ENCODE data around the gene SPRYD4. TPM values are rescaled to one million over a fixed set of nuclear protein-coding genes. Genes with fewer than 3 reads are reported as not detected.
A peak's percentile ranks its signal among the peaks of the same experiment; 100 is the strongest.
"Not testable (repeated sequence)": the region's sequence is repeated elsewhere in the genome, so short reads cannot be mapped to it uniquely, and the experiment has no call there.

SPRYD4 gene
- total RNA-seq, 1 experiment from 2014 or later, result 4.2 TPM

DNA sequence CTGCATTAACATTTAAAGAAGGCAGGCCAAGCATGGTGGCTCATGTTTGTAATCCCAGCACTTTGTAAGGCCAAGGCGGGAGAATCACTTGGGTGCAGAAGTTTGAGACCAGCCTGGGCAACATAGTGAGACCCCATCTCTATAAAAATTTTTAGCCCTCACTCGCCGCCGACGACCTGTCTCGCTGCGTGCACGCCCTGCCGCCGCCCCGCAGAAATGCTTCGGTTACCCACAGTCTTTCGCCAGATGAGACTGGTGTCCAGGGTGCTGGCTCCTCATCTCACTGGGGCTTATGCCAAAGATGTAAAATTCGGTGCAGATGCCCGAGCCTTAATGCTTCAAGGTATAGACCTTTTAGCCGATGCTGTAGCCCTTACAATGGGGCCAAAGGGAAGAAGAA lies 42.4 kb downstream of the SPRYD4 start:
- Mint-ChIP-seq H3K9me3 (no peaks in the 10 kb centered on the region), H3K27ac (no peak overlapping the region), H3K4me1 (no peaks in the 10 kb centered on the region), H3K4me3 (no peak overlapping the region), H3K36me3 (no peaks in the 10 kb centered on the region), H3K27me3 (ENCODE audit: low read depth) (peaks cover 8% of the 10 kb centered on the region)
- ChIA-PET POLR2A (no interaction called here), CTCF (interaction anchor here (6.9 kb wide), 1 partner anchor 80 kb away, joined by 83 read pairs; no protein-coding TSS in a partner anchor)
- DNase-seq (ENCODE audit: low spot score) (no peak), ATAC-seq (no peak)
- no peak for TF ChIP-seq IRF2 (CRISPR knock-in tag; IDR thresholded peaks at IDR 0.05; ENCODE audit: borderline replicate concordance, low read depth)
- TF ChIP-seq, protein P1, sequence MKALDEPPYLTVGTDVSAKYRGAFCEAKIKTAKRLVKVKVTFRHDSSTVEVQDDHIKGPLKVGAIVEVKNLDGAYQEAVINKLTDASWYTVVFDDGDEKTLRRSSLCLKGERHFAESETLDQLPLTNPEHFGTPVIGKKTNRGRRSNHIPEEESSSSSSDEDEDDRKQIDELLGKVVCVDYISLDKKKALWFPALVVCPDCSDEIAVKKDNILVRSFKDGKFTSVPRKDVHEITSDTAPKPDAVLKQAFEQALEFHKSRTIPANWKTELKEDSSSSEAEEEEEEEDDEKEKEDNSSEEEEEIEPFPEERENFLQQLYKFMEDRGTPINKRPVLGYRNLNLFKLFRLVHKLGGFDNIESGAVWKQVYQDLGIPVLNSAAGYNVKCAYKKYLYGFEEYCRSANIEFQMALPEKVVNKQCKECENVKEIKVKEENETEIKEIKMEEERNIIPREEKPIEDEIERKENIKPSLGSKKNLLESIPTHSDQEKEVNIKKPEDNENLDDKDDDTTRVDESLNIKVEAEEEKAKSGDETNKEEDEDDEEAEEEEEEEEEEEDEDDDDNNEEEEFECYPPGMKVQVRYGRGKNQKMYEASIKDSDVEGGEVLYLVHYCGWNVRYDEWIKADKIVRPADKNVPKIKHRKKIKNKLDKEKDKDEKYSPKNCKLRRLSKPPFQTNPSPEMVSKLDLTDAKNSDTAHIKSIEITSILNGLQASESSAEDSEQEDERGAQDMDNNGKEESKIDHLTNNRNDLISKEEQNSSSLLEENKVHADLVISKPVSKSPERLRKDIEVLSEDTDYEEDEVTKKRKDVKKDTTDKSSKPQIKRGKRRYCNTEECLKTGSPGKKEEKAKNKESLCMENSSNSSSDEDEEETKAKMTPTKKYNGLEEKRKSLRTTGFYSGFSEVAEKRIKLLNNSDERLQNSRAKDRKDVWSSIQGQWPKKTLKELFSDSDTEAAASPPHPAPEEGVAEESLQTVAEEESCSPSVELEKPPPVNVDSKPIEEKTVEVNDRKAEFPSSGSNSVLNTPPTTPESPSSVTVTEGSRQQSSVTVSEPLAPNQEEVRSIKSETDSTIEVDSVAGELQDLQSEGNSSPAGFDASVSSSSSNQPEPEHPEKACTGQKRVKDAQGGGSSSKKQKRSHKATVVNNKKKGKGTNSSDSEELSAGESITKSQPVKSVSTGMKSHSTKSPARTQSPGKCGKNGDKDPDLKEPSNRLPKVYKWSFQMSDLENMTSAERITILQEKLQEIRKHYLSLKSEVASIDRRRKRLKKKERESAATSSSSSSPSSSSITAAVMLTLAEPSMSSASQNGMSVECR (CRISPR knock-in tag; IDR thresholded peaks at IDR 0.05; ENCODE audit: borderline replicate concordance), result no peak

DNA sequence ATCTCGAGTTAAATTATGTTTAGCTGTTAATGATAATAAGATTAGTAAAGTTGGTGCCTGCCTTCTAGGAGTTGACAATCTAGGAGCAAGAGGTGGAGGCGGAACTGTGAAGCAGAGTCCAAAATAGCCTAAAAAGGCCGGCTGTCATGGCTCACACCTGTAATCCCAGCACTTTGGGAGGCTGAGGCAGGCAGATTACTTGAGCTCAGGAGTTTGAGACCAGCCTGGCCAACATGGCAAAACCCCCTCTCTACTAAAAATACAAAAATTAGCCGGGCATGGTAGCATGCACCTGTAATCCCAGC lies 45.6 kb downstream of the SPRYD4 start:
- CTCF ChIA-PET, result interaction anchor here (1.0 to 6.9 kb wide), 14 partner anchors 9 to 123 kb away, joined by 3 to 83 read pairs (median 4); no protein-coding TSS in a partner anchor
- H3K9me3 Mint-ChIP-seq; H3K27me3 Mint-ChIP-seq (ENCODE audit: low read depth); H3K4me3 Mint-ChIP-seq; DNase-seq (ENCODE audit: low spot score); POLR2A ChIA-PET; H3K4me1 Mint-ChIP-seq; H3K36me3 Mint-ChIP-seq; ATAC-seq: not testable (repeated sequence)
- TF ChIP-seq, protein P2, sequence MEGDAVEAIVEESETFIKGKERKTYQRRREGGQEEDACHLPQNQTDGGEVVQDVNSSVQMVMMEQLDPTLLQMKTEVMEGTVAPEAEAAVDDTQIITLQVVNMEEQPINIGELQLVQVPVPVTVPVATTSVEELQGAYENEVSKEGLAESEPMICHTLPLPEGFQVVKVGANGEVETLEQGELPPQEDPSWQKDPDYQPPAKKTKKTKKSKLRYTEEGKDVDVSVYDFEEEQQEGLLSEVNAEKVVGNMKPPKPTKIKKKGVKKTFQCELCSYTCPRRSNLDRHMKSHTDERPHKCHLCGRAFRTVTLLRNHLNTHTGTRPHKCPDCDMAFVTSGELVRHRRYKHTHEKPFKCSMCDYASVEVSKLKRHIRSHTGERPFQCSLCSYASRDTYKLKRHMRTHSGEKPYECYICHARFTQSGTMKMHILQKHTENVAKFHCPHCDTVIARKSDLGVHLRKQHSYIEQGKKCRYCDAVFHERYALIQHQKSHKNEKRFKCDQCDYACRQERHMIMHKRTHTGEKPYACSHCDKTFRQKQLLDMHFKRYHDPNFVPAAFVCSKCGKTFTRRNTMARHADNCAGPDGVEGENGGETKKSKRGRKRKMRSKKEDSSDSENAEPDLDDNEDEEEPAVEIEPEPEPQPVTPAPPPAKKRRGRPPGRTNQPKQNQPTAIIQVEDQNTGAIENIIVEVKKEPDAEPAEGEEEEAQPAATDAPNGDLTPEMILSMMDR (IDR thresholded peaks at IDR 0.05), result 0 out of 2 replicates have a peak, but pooled peaks have one; percentile 6
- H3K27ac Mint-ChIP-seq, result peak overlapping the region; percentile 78; the same call in 1 of the 2 replicates

DNA sequence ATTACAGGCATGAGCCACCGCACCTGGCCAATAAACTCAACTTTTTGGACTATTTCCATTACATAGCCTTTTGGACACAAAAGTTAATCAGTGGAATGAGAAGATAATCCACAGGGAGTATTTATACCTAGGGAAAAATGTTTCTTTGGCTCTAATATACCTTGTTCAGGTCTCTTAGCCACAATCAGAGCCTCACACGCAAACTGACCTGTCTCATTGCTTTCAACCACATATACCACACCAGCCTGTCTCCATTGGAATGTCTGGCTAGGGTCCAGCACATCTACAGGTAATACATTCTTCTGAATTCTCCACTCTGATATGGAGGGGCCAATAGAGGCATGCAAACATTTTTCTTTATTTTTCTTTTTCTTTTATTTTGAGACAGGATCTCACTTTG lies 49.5 kb downstream of the SPRYD4 start:
- no peak for DNase-seq (ENCODE audit: low spot score)
- Mint-ChIP-seq H3K4me3 (no peak overlapping the region), H3K27me3 (ENCODE audit: low read depth) (no peaks in the 10 kb centered on the region), H3K9me3 (no peaks in the 10 kb centered on the region), H3K4me1 (peaks cover 24% of the 10 kb centered on the region), H3K27ac (no peak overlapping the region), H3K36me3 (no peaks in the 10 kb centered on the region)
- ChIA-PET CTCF (interaction anchor here (1.3 to 1.4 kb wide), 2 partner anchors 56 to 119 kb away, joined by 4 read pairs; no protein-coding TSS in a partner anchor), POLR2A (no interaction called here)
- TF ChIP-seq, protein P3, sequence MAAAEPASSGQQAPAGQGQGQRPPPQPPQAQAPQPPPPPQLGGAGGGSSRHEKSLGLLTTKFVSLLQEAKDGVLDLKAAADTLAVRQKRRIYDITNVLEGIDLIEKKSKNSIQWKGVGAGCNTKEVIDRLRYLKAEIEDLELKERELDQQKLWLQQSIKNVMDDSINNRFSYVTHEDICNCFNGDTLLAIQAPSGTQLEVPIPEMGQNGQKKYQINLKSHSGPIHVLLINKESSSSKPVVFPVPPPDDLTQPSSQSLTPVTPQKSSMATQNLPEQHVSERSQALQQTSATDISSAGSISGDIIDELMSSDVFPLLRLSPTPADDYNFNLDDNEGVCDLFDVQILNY (CRISPR knock-in tag; IDR thresholded peaks at IDR 0.05), result no peak
- TF ChIP-seq SMAD3 (CRISPR knock-in tag; IDR thresholded peaks at IDR 0.05; ENCODE audit: borderline replicate concordance), result no peak
- TF ChIP-seq ZNF671 (CRISPR knock-in tag; IDR thresholded peaks at IDR 0.05), result no peak
- TF ChIP-seq, protein P4, sequence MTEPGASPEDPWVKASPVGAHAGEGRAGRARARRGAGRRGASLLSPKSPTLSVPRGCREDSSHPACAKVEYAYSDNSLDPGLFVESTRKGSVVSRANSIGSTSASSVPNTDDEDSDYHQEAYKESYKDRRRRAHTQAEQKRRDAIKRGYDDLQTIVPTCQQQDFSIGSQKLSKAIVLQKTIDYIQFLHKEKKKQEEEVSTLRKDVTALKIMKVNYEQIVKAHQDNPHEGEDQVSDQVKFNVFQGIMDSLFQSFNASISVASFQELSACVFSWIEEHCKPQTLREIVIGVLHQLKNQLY (CRISPR knock-in tag; IDR thresholded peaks at IDR 0.05), result no peak
- no peak for TF ChIP-seq ELF4 (CRISPR knock-in tag; IDR thresholded peaks at IDR 0.05; ENCODE audit: low read depth)
- TF ChIP-seq ZNF317 (CRISPR knock-in tag; IDR thresholded peaks at IDR 0.05; ENCODE audit: borderline replicate concordance, low read depth), result no peak
- TF ChIP-seq, protein P5, sequence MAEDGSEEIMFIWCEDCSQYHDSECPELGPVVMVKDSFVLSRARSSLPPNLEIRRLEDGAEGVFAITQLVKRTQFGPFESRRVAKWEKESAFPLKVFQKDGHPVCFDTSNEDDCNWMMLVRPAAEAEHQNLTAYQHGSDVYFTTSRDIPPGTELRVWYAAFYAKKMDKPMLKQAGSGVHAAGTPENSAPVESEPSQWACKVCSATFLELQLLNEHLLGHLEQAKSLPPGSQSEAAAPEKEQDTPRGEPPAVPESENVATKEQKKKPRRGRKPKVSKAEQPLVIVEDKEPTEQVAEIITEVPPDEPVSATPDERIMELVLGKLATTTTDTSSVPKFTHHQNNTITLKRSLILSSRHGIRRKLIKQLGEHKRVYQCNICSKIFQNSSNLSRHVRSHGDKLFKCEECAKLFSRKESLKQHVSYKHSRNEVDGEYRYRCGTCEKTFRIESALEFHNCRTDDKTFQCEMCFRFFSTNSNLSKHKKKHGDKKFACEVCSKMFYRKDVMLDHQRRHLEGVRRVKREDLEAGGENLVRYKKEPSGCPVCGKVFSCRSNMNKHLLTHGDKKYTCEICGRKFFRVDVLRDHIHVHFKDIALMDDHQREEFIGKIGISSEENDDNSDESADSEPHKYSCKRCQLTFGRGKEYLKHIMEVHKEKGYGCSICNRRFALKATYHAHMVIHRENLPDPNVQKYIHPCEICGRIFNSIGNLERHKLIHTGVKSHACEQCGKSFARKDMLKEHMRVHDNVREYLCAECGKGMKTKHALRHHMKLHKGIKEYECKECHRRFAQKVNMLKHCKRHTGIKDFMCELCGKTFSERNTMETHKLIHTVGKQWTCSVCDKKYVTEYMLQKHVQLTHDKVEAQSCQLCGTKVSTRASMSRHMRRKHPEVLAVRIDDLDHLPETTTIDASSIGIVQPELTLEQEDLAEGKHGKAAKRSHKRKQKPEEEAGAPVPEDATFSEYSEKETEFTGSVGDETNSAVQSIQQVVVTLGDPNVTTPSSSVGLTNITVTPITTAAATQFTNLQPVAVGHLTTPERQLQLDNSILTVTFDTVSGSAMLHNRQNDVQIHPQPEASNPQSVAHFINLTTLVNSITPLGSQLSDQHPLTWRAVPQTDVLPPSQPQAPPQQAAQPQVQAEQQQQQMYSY (CRISPR knock-in tag; IDR thresholded peaks at IDR 0.05), result no peak
- TF ChIP-seq ATF1 (CRISPR knock-in tag; IDR thresholded peaks at IDR 0.05), result no peak
- no peak for TF ChIP-seq OVOL2 (CRISPR knock-in tag; IDR thresholded peaks at IDR 0.05; ENCODE audit: borderline replicate concordance)
- no peak for TF ChIP-seq CREM (CRISPR knock-in tag; IDR thresholded peaks at IDR 0.05)
- TF ChIP-seq, protein P6, sequence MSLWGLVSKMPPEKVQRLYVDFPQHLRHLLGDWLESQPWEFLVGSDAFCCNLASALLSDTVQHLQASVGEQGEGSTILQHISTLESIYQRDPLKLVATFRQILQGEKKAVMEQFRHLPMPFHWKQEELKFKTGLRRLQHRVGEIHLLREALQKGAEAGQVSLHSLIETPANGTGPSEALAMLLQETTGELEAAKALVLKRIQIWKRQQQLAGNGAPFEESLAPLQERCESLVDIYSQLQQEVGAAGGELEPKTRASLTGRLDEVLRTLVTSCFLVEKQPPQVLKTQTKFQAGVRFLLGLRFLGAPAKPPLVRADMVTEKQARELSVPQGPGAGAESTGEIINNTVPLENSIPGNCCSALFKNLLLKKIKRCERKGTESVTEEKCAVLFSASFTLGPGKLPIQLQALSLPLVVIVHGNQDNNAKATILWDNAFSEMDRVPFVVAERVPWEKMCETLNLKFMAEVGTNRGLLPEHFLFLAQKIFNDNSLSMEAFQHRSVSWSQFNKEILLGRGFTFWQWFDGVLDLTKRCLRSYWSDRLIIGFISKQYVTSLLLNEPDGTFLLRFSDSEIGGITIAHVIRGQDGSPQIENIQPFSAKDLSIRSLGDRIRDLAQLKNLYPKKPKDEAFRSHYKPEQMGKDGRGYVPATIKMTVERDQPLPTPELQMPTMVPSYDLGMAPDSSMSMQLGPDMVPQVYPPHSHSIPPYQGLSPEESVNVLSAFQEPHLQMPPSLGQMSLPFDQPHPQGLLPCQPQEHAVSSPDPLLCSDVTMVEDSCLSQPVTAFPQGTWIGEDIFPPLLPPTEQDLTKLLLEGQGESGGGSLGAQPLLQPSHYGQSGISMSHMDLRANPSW (CRISPR knock-in tag; conservative IDR thresholded peaks at IDR 0.05; ENCODE audit: low read depth), result no peak
- TF ChIP-seq ZNF396 (CRISPR knock-in tag; IDR thresholded peaks at IDR 0.05; ENCODE audit: borderline replicate concordance), result no peak
- TF ChIP-seq ZBTB21 (CRISPR knock-in tag; IDR thresholded peaks at IDR 0.05; ENCODE audit: borderline replicate concordance), result no peak
- TF ChIP-seq NFATC4 (CRISPR knock-in tag; IDR thresholded peaks at IDR 0.05), result no peak
- ATAC-seq, result no peak
